ENCODE measurements around the gene TBC1D22A.

The TBC1D22A gene

DNA sequence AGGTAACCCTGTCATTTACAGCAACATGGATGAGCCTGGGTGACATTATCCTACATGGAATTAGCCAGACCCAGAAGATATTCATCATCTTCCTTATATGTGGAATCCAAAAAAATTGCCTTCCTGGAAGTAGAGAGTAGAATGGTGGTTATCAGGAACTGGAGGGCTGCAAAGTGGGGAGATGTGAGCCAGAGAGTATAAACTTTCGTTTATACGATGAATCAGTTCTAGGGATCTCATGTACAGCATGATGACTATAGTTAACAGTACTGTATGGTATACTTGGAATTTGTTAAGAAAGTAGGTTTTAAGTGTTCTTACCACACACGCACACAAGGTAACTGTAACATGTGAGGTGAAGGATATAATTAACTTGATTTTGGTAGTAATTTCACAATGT, 79.1 kb downstream of the TBC1D22A start:
- DNase-seq, result no peak

GRCh38 chr22:46842606-46843005, 80.2 kb downstream of the TBC1D22A start:
- DNase-seq, result no peak

- no peak for DNase-seq
Observed at GRCh38 chr22:46843821-46844255, 81.4 kb downstream of the TBC1D22A start.

DNA sequence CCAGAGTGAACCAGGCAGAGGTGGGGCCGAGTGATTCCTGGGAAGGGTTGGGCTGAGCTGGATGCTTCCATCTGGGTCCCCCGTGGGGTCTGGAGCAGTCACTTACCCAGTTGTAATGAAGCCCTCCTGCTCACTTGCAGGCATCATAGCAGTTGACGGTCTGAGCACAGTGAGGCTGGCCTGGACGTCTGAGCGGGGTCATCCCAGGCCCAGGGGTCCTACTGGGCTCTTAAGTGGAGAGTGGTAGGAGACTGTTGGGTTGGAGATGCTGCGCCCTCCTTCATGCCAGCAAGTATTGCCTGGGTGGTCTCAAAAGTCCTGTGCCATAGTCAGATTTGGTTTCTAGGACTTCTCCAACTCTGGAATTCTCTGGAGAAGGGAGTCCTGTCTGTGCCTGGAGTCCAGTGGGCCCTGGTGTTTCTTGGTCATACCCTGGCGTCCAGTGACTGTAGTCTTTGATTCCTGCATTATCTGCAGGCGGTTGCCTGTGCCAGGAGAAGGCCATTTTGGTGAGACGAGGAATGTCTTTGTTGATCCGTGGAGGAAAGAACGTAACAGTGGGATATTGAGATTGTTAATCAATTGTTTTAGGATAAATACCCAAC, 82.3 kb downstream of the TBC1D22A start:
- no peak for DNase-seq

DNA sequence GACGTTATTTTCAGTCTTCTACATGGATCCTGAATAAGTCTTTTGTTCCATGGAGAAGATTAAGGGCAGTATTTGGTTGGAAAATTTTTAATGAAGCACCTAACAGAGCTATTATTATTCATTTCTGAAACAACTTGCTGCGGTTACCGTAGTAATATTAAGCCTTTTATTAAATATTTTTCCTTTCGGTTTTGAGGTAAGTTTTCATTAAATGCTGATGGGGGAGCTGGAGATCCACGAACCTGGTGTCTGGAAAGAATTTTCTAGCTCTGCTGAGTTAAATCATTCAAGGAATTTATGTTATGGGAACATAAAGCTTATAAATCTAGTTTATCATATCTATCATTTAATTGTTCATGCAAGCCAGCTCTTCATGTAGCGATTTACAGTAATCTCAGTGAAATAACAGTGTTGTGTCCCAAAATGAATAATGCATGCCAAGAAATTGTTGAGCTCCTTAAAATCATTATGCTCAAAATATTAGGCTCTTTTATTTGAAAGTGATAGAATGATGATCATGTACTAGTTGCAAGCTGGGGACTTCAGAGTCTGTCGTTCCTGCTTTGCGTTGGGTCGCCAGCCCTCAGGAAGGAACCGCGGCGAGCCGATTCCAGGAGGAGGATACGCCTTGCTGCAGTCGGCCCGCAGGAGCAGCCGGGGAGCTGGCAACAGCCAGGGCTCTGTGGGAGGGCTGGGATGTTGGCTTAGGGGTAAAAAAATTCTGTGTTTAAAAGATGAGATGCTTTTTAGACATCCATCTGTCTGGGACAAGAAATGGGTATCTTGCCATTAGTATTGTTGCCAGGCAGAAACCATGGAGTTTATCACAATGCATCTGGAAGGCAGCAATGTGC, 83.1 kb downstream of the TBC1D22A start:
- no peak for DNase-seq

DNA sequence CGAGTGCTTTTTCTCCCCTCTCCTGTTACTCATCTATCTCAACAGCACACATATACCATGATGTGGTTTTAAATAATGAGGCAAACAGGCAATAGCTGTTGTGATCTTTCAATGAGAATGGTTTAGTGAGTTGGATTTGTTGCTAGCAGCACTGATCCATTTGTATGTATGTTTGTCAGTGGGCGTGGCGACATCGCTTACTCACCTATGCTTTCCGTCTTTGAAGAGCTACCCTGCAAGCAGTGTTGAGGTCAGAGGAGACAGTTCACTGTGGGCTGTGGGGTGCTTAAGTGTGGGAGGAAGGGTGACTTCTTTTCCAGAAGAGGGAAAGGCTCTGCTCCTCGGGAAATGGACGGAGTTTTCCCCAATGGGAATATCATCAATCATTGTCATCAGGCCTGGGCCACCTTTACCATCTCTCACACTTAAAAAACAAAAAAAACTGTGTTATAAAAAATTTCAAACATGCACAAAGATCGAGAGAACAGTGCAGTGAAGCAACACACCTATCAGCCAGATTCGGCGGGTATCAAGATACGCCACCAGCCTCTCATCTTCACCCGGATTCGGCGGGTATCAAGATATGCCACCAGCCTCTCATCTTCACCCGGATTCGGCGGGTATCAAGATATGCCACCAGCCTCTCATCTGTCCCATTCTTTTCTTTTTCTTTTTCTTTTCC, 83.8 kb downstream of the TBC1D22A start:
- DNase-seq, result no peak

- no peak for DNase-seq
Observed at GRCh38 chr22:46846832-46847355, 84.4 kb downstream of the TBC1D22A start.

GRCh38 chr22:46848197-46848596, 85.7 kb downstream of the TBC1D22A start:
- no peak for DNase-seq

DNA sequence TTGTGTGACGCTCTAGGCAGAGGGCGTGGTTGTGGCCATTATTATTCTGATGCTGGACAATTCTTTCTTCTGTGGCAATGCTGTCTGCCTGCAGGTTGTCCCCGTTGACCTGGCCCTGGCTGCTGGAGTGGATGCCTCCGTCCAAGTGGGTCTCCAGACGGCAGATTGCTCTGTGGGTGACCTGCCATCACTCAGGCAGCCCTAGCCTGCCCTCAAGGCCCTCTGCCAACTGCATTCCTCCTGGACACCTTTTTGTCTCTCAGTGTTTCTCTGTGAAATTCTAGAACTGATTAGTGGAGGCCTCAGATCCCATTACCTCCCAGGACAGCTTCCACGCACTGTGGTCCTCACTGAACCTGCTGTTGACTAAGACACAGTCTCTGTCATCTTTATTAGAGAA, 86.7 kb downstream of the TBC1D22A start:
- DNase-seq, result no peak

DNA sequence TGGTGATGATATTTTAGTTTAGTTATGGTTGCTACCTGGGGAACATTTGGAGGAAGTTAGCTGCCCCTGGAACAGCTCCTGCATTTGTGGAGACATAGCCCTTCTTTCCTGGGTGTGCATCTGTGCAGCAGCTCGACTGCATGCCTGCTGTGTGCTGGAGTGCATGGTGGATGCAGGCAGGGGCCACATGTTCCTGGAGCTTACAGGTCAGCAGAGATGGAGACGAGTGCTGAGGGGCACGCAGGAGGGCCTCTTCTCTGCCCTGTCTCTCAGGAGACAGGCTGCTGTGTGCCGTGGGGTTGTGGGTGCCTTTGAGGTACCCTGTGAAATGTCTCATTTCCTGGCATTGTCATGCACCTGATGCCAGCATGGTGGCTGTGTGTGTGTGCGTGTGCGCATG, 87.5 kb downstream of the TBC1D22A start:
- no peak for DNase-seq

DNA sequence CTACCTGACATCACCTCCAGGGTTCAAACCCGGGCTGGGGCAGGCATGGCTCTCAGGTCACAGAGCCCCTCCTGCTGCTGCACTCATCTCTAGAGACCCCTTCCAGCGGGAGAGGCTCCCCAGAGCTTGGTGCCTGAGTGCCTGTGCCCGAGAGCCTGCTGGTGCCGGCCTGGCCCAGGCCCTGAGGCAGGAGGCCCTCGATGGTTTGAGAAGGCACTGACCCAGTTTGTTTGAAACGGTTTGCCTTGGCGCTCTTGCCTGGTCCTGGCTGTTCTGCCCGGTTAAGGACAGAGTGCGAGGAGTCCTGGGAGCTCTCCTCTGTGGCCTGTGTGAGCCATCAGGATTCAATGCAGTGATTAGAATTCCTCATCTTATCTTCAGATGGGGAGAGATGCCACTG, 88.9 kb downstream of the TBC1D22A start:
- DNase-seq, result no peak

DNA sequence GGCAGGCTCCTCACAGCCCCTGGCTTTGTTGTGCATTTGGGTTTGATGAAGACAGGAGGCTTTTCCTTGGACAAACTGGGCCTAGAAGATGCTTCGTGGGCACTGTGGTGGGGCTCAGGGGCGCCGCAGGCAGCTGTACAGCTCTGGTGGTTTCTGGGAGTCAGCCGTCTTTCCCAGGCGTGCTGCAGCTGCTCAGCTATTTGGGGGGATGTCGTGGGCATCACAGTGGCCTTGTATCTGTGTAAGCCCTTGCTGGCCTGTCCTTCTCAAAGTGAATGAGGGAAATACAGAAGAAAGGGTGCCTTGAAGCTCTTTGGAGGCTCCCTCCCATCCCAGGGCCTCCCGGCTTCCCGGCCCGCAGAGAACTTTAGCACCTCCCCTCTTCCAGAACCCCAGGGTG, 89.5 kb downstream of the TBC1D22A start:
- DNase-seq, result no peak

DNA sequence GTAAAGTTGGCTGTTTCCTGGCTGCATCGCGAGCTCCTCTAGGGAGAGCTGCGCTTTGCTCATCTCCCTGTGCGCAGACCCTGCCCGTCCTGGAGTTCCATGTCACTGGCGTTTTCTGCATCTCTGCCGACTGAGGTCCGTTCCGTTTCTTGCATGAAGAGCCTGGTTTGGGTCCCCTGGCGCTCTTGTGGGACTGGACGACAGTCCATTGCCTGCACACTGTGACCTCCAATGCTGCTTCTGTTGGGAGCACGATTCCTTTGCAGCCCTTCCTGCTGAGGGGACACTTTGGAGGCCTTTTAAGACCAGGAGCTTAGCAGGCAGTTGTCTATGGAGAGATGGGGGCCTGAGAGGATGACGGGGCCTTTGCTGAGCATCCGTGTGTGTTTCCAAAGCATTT, 90.3 kb downstream of the TBC1D22A start:
- DNase-seq, result no peak

- no peak for DNase-seq
Observed at GRCh38 chr22:46853191-46853590, 90.7 kb downstream of the TBC1D22A start.

DNA sequence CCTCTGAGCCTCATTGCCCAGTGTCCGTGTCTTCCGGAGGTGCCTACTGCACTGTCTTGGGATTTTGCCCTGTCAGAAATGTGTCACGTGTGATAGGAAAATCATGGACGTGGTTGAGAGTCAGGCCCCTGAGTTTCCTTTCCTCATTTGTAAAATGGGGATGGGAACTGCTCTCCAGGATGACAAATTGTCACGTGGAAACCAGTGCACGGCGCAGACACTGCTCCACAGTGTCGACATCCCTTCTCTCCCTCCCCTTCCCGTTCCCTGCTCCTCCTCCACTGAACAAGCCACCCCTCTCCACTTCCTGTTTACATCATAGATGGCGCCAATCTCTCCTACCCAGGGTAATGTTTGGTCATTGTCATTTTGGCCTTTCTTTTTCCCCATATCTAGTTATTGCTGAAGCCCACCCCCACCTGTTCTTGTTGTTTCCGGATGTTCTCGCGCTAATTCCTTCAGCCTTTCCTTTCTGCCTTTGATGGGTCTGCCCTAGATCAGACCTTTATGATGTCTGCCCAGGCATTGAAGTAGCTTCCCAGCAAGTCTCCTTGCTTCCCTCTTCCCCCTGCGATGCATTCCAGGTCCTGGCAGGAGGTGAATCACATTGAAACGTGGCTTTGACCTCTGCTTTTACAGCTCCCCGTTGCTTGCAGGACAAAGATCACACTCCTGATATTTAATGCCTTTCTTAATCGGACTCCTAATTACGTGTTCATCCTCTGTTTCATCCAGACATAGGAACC, 91.8 kb downstream of the TBC1D22A start:
- DNase-seq, result no peak

DNA sequence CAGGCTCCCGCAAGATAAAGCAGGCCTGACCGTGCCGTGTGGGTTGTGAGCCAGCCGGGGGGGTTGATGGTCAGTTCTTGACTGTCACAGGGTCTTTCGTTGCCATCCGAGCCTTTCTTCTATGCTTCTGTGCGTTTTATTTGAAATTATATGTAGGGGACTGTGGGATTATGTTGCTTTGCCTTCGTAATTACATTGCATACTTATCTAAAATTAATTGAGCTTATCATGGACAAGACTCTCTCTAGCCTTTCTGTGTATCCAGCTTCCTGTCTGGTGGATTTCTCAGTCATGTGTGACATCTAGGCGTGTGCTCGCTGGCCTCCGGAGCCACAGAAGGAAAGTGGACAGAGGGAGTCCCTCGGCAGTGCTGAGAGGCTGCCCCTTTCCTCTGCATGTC, 93.2 kb downstream of the TBC1D22A start:
- no peak for DNase-seq

GRCh38 chr22:46856661-46857060, 94.2 kb downstream of the TBC1D22A start:
- no peak for DNase-seq

- DNase-seq, result no peak
Observed at GRCh38 chr22:46857142-46857884, 94.9 kb downstream of the TBC1D22A start.

GRCh38 chr22:46857885-46858143, 95.4 kb downstream of the TBC1D22A start:
- DNase-seq, result no peak

DNA sequence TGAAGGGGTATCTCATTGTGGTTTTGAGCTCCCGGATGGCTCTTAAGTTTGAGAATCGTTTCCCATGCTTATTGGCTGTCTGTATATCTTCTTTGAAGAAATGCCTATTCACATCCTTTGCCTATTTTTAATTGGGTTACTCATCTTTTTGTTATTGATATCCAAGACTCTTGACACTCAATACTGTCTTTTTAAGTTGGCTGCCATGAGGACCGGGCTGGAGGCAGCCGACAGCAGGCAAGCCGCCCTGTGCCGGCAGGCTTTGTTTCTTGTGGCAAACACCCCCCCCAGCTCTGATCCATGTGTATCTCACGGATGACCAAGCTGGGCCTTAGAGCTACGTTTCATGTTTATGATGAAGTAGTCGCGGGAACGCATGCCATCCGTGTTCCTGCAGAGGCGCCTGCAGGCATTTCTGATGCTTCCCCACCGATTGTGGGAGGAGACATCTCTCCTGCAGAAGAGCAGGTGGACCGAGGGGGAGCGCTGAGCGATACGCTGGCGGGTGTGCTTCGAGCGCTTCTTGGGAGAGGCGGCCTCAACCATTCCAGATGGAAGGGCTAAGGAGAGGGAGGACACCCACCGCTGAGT, 95.8 kb downstream of the TBC1D22A start:
- no peak for DNase-seq

- no peak for DNase-seq
Observed at GRCh38 chr22:46860562-46860961, 98.1 kb downstream of the TBC1D22A start.
